GM19438 (cell line): ENCODE results near the gene ERCC1.

ENCODE experiments used
- ATAC-seq: cut with Tn5 transposase; IDR thresholded peaks from one replicate; pipeline ENCODE4 v1.9.1; 2021; ENCODE audit warnings: low read depth; ENCODE audit not compliant: unreplicated experiment

The ERCC1 gene

DNA sequence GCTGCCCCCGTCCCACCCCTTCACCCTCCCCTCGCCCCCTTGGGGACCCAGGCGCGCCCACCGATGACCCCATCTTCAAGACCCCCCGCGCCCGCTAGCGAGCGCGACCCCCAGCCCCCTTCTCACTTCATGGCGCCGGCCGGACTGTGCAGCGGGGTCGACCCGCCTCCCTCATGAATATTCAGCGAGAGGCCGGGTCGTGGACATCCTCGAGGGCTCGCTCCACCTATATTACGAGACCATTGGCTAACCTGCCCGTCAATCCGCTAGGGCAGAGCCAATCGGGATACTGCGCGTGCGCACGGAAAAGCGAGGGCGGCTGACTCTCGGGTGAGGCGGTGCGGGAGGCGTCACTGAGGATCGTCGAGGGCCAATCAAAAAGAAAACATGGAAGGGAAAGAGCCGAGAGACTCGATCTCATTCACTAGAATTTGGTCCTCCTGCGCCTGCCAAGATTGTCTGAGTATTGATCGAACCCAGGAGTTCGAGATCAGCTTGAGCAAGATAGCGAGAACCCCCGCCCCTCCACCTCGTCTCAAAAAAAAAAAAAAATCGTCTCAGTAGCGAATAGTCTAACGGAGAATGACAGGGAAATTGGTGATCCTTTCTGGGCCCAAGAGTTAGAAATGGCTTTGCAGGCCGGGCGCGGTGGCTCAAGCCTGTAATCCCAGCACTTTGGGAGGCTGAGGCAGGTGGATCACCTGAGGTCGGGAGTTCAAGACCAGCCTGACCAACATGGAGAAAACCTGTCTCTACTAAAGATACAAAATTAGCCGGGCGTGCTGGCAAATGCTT, 53.1 kb downstream of the ERCC1 start, which contains the start of gene ERCC2:
ERCC2 (minus strand) TSS at position 164 of the 795 bp plus-strand sequence; CDS start at position 131, 33 bp downstream.
- ATAC-seq, result peak; percentile 98

DNA sequence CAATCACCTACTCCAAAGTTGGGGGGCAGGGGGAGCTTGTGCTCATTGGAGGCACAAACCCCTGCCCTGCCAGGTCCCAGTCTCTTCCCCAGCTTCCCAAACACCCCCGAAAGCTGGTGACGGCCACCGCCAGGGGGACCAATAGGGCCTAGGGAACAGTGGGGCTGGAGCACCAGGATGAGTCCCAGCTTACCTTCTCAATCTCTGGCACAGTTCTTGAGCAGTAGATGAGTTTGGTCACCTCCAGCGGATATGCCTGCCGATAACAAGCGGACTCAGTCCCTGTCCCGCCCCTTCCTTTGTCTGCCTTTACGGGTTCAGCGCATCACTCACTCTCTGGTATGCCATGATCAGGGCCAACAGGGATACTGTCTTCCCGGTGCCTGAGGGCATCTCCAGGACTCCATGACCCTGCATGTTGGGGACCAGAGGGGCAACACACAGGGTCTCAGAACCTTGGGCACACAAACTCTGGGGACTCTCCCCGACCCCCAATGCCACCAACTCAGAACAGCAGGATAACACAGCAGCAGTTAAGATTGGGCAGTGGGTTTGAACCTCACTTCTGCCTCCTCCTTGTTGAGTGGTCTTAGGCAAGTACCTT, 54.9 kb downstream of the ERCC1 start:
- ATAC-seq, result no peak

- no peak for ATAC-seq
Measured at GRCh38 chr19:45368127-45368526, 55.6 kb downstream of the ERCC1 start.

- ATAC-seq, result no peak
Measured at GRCh38 chr19:45364696-45365095, 59.0 kb downstream of the ERCC1 start.

GRCh38 chr19:45363861-45364459, 59.8 kb downstream of the ERCC1 start:
- no peak for ATAC-seq

DNA sequence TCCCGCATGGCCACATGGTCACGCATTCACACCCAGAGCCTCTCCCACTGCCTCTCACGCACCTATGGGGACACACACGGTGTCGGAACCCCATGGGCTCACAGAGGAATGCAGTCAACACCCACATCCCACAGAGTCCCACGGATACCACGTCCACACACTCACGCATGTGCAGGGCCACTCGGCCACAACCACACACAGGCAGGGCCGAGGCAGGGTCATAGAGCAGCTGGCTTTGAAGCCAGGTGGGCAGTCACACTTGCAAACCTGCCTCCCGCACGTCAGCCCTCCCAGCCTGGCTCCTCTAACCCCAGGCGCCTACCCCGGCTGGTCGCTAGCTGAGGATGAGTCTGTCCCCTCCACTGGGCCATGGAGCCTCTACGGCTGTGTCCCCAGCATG, 61.4 kb downstream of the ERCC1 start:
- no peak for ATAC-seq

DNA sequence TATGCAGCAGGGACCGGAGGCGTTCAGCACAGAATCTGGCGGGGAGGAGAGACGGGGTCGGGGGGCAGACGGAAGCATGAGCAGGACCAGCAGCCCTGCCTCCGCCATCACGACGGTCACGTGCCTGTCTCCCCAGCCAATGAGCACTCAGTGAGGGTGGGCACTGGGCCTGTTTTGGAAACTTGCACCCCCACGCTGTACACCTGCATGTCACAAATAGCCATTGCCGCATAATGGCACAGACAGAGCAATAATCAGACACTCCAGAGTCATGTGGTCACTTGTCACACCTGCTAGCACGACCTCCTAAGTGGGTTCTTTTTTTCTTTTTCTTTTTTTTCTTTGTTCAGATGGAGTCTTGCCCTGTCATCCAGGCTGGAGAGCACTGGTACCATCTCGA, 62.1 kb downstream of the ERCC1 start:
- no peak for ATAC-seq

DNA sequence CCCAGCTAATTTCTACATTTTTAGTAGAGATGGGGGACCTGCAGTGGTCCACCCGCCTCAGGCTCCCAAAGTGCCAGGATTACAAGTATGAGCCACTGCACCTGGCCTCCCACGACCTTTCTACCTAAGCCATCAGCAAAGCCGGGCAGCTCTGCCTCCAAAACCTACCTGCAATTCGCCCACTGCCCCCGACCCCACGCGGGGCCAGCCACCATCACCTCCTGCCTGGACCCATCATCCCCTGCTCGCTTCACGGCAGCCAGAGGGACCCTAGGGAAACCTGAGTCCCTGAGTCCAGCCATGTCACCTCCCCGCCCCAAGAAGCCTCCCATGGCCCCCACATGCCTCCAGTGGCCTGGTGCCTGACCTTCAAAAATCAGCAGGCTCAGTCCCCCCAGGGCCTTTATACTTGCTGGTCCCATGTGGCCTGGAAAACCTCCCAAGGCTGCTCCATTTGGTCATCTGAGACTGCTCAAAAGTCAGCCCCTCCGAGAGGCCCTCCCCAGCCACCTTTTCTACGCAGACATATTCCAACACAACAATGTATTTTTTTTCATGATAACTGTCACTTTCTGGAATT, 65.4 kb downstream of the ERCC1 start:
- ATAC-seq, result no peak

DNA sequence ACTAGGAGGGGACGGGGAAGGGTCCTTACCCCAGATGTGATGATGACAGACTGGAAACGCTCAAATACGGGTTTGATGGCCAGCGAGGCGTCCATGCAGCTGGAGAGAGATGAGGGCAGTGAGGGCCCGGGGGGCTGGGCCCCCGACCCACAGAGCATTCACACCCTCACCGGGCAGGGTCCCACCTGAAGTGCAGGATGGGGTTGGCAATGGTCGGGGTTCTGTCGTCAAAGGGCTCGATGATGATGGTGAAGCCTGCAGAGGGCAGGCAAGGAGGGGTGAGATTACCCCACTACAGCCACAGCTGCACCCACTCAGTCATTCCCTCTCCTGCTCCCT, 66.3 kb downstream of the ERCC1 start:
- no peak for ATAC-seq
